ENCODE data around the gene ADAM11.
"Not testable (repeated sequence)": the region's sequence is repeated elsewhere in the genome, so short reads cannot be mapped to it uniquely, and the experiment has no call there.

Gene ADAM11

GRCh38 chr17:44758414-44759085, at the start of gene ADAM11:
Gene ADAM11, plus strand, starts transcription at chr17:44758988. Its CDS starts 212 bp downstream, at chr17:44759200.
- CTCF ChIA-PET = interaction anchor here (0.9 kb wide), 1 partner anchor 20 kb away, joined by 4 read pairs; no protein-coding TSS in a partner anchor
- POLR2A ChIA-PET (ENCODE audit: low non-redundant PET) = no interaction called here
- H3K27ac ChIP-seq = no peak within 1 kb of the TSS
- no peak for TF ChIP-seq CTCF (conservative IDR thresholded peaks at IDR 0.05; ENCODE audit: low read depth)
- DNase-seq (ENCODE audit: low spot score) = no peak

- CTCF ChIA-PET = no interaction called here
- DNase-seq (ENCODE audit: low spot score) = no peak
- POLR2A ChIA-PET (ENCODE audit: low non-redundant PET) = no interaction called here
- no peak overlapping the region for H3K27ac ChIP-seq
- no peak for TF ChIP-seq CTCF (conservative IDR thresholded peaks at IDR 0.05; ENCODE audit: low read depth)
These were observed 39.3 kb upstream of the ADAM11 start for GRCh38 chr17:44719444-44719843.

GRCh38 chr17:44722254-44722653, 36.5 kb upstream of the ADAM11 start:
- CTCF ChIA-PET = no interaction called here
- POLR2A ChIA-PET (ENCODE audit: low non-redundant PET) = no interaction called here
- TF ChIP-seq CTCF (conservative IDR thresholded peaks at IDR 0.05; ENCODE audit: low read depth) = no peak
- DNase-seq (ENCODE audit: low spot score) = no peak
- H3K27ac ChIP-seq = no peak overlapping the region

GRCh38 chr17:44726121-44726520, 32.7 kb upstream of the ADAM11 start:
- ChIA-PET CTCF (interaction anchor here (0.6 to 0.7 kb wide), 3 partner anchors 23 to 58 kb away, joined by 3 to 6 read pairs (median 3); no protein-coding TSS in a partner anchor), POLR2A (ENCODE audit: low non-redundant PET) (interaction anchor here (0.6 kb wide), 1 partner anchor 330 kb away, joined by 3 read pairs; no protein-coding TSS in a partner anchor)
- not testable (repeated sequence) for H3K27ac ChIP-seq; DNase-seq (ENCODE audit: low spot score)

GRCh38 chr17:44733753-44734152, 25.0 kb upstream of the ADAM11 start:
- DNase-seq (ENCODE audit: low spot score) = peak; percentile 20
- no peak overlapping the region for H3K27ac ChIP-seq
- ChIA-PET POLR2A (ENCODE audit: low non-redundant PET) (no interaction called here), CTCF (interaction anchor here (0.8 kb wide), 1 partner anchor 30 kb away, joined by 4 read pairs; no protein-coding TSS in a partner anchor)
- TF ChIP-seq CTCF (conservative IDR thresholded peaks at IDR 0.05; ENCODE audit: low read depth) = no peak

GRCh38 chr17:44734272-44734671, 24.5 kb upstream of the ADAM11 start:
- POLR2A ChIA-PET (ENCODE audit: low non-redundant PET) = interaction anchor here (0.6 kb wide), 1 partner anchor 16 kb away, joined by 3 read pairs; no protein-coding TSS in a partner anchor

More at GRCh38 chr17:44734272-44734671, 24.5 kb upstream of the ADAM11 start:
- no peak overlapping the region for H3K27ac ChIP-seq
- no peak for TF ChIP-seq CTCF (conservative IDR thresholded peaks at IDR 0.05; ENCODE audit: low read depth)
- DNase-seq (ENCODE audit: low spot score) = no peak
- CTCF ChIA-PET = no interaction called here

Data from RWPE1 (cell line).